Natural killer cell (primary cell): ENCODE results near the gene PC. TPM values are rescaled to one million over a fixed set of nuclear protein-coding genes. Genes with fewer than 3 reads are reported as not detected.

Experiments used
- ATAC-seq, 3 donors: fragments of 150-1000 bp in 2 of 3; fragments of 200-7000 bp in 1 of 3; cut with Tn5 transposase; 1 replicate in 1 of 3; 2 replicates in 2 of 3; pipeline ENCODE4 v1.10.0; 2021; ENCODE audit warnings: mild to moderate bottlenecking in 2 of 3, moderate library complexity in 2 of 3
- DNase-seq, 2 donors: peaks; one replicate each; pipeline versions ENCODE4 v3.0.0 to v3.0.0-alpha.2; 2013 to 2021; ENCODE audit warnings: mixed read lengths in 1 of 2
- H3K27ac ChIP-seq: one replicate; pipeline ENCODE4 v1.5.1; 2013; ENCODE audit warnings: mild to moderate bottlenecking, low read length
- H3K27me3 ChIP-seq: one replicate; pipeline ENCODE4 v1.6.1; 2013; ENCODE audit warnings: low read length; ENCODE audit not compliant: control insufficient read depth, insufficient read depth
- H3K36me3 ChIP-seq: one replicate; pipeline ENCODE4 v1.6.1; 2013; ENCODE audit warnings: low read length; ENCODE audit not compliant: control insufficient read depth, insufficient read depth
- H3K4me1 ChIP-seq: one replicate; pipeline ENCODE4 v1.6.1; 2013; ENCODE audit warnings: low read length; ENCODE audit not compliant: control insufficient read depth, insufficient read depth
- H3K4me3 ChIP-seq: one replicate; pipeline ENCODE4 v1.5.1; 2013; ENCODE audit warnings: low read length
- H3K9me3 ChIP-seq: one replicate; pipeline ENCODE4 v1.6.1; 2013; ENCODE audit warnings: low read length; ENCODE audit not compliant: control insufficient read depth, insufficient read depth
- H3K27ac Mint-ChIP-seq, 2 donors: one replicate each; pipeline ENCODE4 v1.8.0; 2022; ENCODE audit warnings: mild to moderate bottlenecking in 2 of 2, mixed read lengths in 2 of 2, moderate library complexity in 1 of 2
- H3K27me3 Mint-ChIP-seq, 2 donors: one replicate each; pipeline ENCODE4 v1.8.0; 2022; ENCODE audit warnings: low read depth in 2 of 2, mixed read lengths in 2 of 2
- H3K36me3 Mint-ChIP-seq: one replicate; pipeline ENCODE4 v1.8.0; 2022; ENCODE audit warnings: mixed read lengths
- H3K4me1 Mint-ChIP-seq, 2 donors: one replicate each; pipeline ENCODE4 v1.8.0; 2022; ENCODE audit warnings: mixed read lengths in 2 of 2
- H3K4me3 Mint-ChIP-seq: one replicate; pipeline ENCODE4 v1.8.0; 2022; ENCODE audit warnings: mild to moderate bottlenecking, moderate library complexity, mixed read lengths
- H3K9me3 Mint-ChIP-seq, 2 donors: one replicate each; pipeline ENCODE4 v1.8.0; 2022; ENCODE audit warnings: mixed read lengths in 2 of 2
- WGBS: methylation state at CpG from one replicate; pipeline ENCODE4 v1.1.7; 2013; ENCODE audit warnings: missing lambda C conversion rate; ENCODE audit not compliant: insufficient coverage; 5-methylcytosine and 5-hydroxymethylcytosine counted together
- intact Hi-C: fragments of 100-400 bp; cut with micrococcal nuclease; formaldehyde crosslinking; loops from one replicate; pipeline ENCODE4 v1.14.2; 2022
- total RNA-seq, 4 donors: library from RNA; stranded (reverse); fragments of 120-200 nt in 1 of 4; gene quantifications; one replicate each; pipeline versions ENCODE4 v1.2.3 to v1.2.4, GENCODE V29; 2013 to 2022
- TF ChIP-seq, protein P1 (sequence below): fragments of 200-600 bp; IDR thresholded peaks from one replicate; pipeline ENCODE4 v1.8.0; 2022; ENCODE audit warnings: antibody characterized with exemption

Gene PC
- total RNA-seq, 3 donors from 2014 or later (not counting 1 experiment from before 2014, with no cell fraction given), result 4.1 to 5.9 (median 4.6) TPM

DNA sequence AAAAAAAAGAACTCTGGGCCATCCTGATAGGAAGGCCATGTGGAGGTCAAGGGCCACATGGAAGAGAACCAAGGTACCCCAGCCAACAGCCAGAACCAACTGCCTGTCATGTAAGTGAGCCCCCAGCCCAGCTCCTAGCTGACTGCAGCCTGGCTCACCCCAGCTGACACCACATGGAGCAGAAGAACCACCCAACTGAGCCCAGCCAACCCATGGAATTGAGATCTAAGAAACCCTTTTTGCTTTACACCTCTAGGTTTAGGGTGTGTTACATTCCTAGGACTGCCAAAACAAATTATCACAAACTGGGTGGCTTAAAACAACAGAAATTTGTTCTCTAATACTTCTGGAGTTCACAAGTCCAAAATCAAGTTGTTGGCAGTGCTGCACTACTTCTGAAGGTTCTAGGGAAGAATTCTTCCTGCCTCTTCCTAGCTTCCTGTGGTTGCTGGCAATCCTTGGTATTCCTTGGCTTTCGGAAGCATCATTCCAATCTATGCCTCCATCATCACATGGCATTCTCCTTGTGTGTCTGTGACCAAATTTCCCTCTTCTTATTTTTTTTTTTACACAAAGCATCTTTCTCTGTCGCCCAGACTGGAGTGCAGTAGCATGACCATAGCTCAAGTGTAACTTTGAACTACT is 21.3 kb upstream of the PC start:
- TF ChIP-seq, protein P1, sequence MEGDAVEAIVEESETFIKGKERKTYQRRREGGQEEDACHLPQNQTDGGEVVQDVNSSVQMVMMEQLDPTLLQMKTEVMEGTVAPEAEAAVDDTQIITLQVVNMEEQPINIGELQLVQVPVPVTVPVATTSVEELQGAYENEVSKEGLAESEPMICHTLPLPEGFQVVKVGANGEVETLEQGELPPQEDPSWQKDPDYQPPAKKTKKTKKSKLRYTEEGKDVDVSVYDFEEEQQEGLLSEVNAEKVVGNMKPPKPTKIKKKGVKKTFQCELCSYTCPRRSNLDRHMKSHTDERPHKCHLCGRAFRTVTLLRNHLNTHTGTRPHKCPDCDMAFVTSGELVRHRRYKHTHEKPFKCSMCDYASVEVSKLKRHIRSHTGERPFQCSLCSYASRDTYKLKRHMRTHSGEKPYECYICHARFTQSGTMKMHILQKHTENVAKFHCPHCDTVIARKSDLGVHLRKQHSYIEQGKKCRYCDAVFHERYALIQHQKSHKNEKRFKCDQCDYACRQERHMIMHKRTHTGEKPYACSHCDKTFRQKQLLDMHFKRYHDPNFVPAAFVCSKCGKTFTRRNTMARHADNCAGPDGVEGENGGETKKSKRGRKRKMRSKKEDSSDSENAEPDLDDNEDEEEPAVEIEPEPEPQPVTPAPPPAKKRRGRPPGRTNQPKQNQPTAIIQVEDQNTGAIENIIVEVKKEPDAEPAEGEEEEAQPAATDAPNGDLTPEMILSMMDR, result no peak
- Mint-ChIP-seq H3K36me3 (no peaks in the 10 kb centered on the region), H3K4me1 (no peaks in the 10 kb centered on the region), H3K27ac (no peak overlapping the region), H3K9me3 (peaks cover 0 to 2% of the 10 kb centered on the region in 2 donors), H3K27me3 (peaks cover 0 to 5% of the 10 kb centered on the region in 2 donors), H3K4me3 (no peak overlapping the region)
- Histone ChIP-seq H3K27ac (no peak overlapping the region), H3K36me3 (no peaks in the 10 kb centered on the region), H3K27me3 (no peaks in the 10 kb centered on the region), H3K4me1 (no peaks in the 10 kb centered on the region), H3K4me3 (no peak overlapping the region), H3K9me3 (peaks cover 9% of the 10 kb centered on the region)
- no peak for DNase-seq
- 93% methylated on average over 2 of the region's 2 CpGs for WGBS
- intact Hi-C loops, result no loop called here
- no peak for ATAC-seq

DNA sequence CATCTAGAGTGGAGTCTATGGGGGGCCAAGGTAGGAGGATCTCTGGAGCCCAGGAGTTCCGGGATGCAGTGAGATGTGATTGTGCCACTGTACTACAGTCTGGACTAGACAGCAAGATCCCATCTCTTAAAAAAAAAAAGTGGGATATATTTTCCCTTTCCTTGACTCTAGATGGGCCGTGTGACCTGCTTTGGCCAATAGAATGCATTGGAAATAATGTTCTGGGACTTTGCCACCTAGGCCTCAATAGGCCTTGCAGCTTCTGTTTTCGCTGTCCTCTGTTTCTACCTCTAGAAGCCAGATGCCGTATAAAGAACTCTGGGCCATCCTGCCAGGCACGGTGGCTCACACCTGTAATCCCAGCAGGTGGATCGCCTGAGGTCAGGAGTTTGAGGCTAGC is 20.5 kb upstream of the PC start:
- no peak overlapping the region for H3K4me3 Mint-ChIP-seq
- WGBS, result 88% methylated on average over 5 of the region's 6 CpGs
- H3K27ac Mint-ChIP-seq, result no peak overlapping the region
- Histone ChIP-seq H3K27me3 (no peaks in the 10 kb centered on the region), H3K4me1 (no peaks in the 10 kb centered on the region), H3K36me3 (no peaks in the 10 kb centered on the region), H3K27ac (no peak overlapping the region), H3K4me3 (no peak overlapping the region), H3K9me3 (peaks cover 9% of the 10 kb centered on the region)
- intact Hi-C loops, result no loop called here
- peaks cover 0 to 7% of the 10 kb centered on the region in 2 donors for H3K27me3 Mint-ChIP-seq
- H3K4me1 Mint-ChIP-seq, result no peaks in the 10 kb centered on the region
- DNase-seq (no peak), ATAC-seq (no peak)
- TF ChIP-seq, protein P1, result no peak
- H3K36me3 Mint-ChIP-seq, result no peaks in the 10 kb centered on the region
- peaks cover 0 to 2% of the 10 kb centered on the region in 2 donors for H3K9me3 Mint-ChIP-seq

DNA sequence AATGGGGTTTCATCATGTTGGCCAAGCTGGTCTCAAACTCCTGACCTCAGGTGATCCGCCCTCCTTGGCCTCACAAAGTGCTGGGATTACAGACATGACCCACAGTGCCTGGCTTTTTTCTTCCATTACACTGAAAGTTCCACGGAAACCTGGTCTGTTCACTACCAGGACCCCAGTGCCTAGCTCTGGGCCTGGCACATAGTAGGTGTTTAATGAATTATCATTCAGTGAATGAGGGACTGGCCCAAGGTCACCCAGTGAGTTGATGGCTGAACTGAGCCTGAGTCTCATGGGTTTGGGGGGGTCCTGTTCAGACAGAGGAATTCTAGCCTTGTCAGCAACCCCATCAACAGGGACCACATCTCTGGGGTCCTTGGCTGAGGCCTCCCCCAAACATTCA is 20.0 kb upstream of the PC start:
- no peak for DNase-seq
- H3K4me1 Mint-ChIP-seq, result no peaks in the 10 kb centered on the region
- Histone ChIP-seq H3K36me3 (no peaks in the 10 kb centered on the region), H3K27me3 (no peaks in the 10 kb centered on the region), H3K4me3 (no peak overlapping the region), H3K4me1 (no peaks in the 10 kb centered on the region), H3K9me3 (peaks cover 9% of the 10 kb centered on the region), H3K27ac (no peak overlapping the region)
- 94% methylated on average over 2 of the region's 2 CpGs for WGBS
- intact Hi-C loops, result no loop called here
- no peak overlapping the region for H3K4me3 Mint-ChIP-seq
- no peak for ATAC-seq
- TF ChIP-seq, protein P1, result no peak
- no peak overlapping the region for H3K27ac Mint-ChIP-seq
- peaks cover 0 to 2% of the 10 kb centered on the region in 2 donors for H3K9me3 Mint-ChIP-seq
- H3K36me3 Mint-ChIP-seq, result no peaks in the 10 kb centered on the region
- peaks cover 0 to 7% of the 10 kb centered on the region in 2 donors for H3K27me3 Mint-ChIP-seq

DNA sequence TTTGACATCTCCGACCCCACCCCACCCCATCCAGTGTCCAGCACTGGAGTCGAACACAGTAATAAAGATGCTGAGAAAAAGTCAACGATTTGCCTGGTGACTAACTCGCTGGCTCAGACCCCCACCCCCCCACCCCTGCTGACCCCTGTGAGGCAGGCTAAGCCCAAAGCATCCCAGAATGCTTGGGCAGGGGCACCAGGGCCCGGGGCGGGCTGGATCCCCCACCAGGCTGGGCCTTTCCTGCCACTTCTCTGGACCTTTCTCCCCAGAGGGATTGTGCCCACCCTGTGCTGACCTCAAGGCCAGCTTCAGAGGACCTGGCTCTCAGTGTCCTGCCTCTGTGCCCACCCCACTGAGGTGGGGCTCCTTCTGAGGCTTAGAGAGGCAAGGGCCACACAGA is 18.7 kb upstream of the PC start:
- no peak overlapping the region for H3K27ac ChIP-seq
- no peaks in the 10 kb centered on the region for H3K36me3 ChIP-seq
- peaks cover 0 to 2% of the 10 kb centered on the region in 2 donors for H3K27me3 Mint-ChIP-seq
- H3K4me3 Mint-ChIP-seq, result no peak overlapping the region
- H3K9me3 Mint-ChIP-seq, result peaks cover 0 to 2% of the 10 kb centered on the region in 2 donors
- no peak overlapping the region for H3K4me3 ChIP-seq
- peaks cover 9% of the 10 kb centered on the region for H3K9me3 ChIP-seq
- DNase-seq, result no peak
- no peaks in the 10 kb centered on the region for H3K4me1 ChIP-seq
- no peaks in the 10 kb centered on the region for H3K27me3 ChIP-seq
- no peak overlapping the region for H3K27ac Mint-ChIP-seq
- intact Hi-C loops, result no loop called here
- no peaks in the 10 kb centered on the region for H3K4me1 Mint-ChIP-seq
- 89% methylated on average over 5 of the region's 6 CpGs for WGBS
- ATAC-seq, result peak in 1 of 3 donors; percentile 22
- TF ChIP-seq, protein P1, result no peak
- no peaks in the 10 kb centered on the region for H3K36me3 Mint-ChIP-seq
